Stomach (tissue), 9 donors: ENCODE data around the gene SH3PXD2A. TPM values are rescaled to one million over a fixed set of nuclear protein-coding genes. Genes with fewer than 3 reads are reported as not detected.

Experiments
- DNase-seq, 2 donors: peaks; one replicate each; pipeline versions ENCODE4 v3.0.0 to v3.0.0-alpha.2; 2013 to 2019
- H3K27ac ChIP-seq, 5 donors: fragments of 200-600 bp in 4 of 5; sonication (generic) in 4 of 5; one replicate each; pipeline ENCODE4 v1.5.1; 2013 to 2019; ENCODE audit warnings: mild to moderate bottlenecking in 1 of 5, moderate library complexity in 1 of 5
- H3K27me3 ChIP-seq, 3 donors: fragments of 200-600 bp; sonication (generic); one replicate each; pipeline ENCODE4 v1.5.1; 2017 to 2019; ENCODE audit warnings: mixed run types in 1 of 3
- H3K36me3 ChIP-seq, 4 donors: fragments of 200-600 bp; sonication (generic); 1 replicate in 3 of 4; 2 replicates in 1 of 4; pipeline ENCODE4 v1.5.1; 2016 to 2019
- H3K4me1 ChIP-seq, 4 donors: fragments of 200-600 bp; sonication (generic); one replicate each; pipeline ENCODE4 v1.5.1; 2016 to 2019
- H3K4me3 ChIP-seq, 4 donors: fragments of 200-600 bp; sonication (generic) in 3 of 4; one replicate each; pipeline ENCODE4 v1.5.1; 2016 to 2019; ENCODE audit warnings: mild to moderate bottlenecking in 1 of 4
- H3K9me3 ChIP-seq, 4 donors: fragments of 200-600 bp; sonication (generic); one replicate each; pipeline ENCODE4 v1.5.1; 2016 to 2019
- EP300 ChIP-seq: sonication (generic); formaldehyde crosslinking; IDR thresholded peaks from one replicate; pipeline ENCODE4 v1.6.1; 2017; ENCODE audit warnings: antibody characterized with exemption
- POLR2A ChIP-seq, 4 donors: fragments of 450-650 bp; IDR thresholded peaks; one replicate each; pipeline ENCODE4 v1.6.1; 2016; ENCODE audit warnings: antibody characterized with exemption in 4 of 4, control low read depth in 2 of 4, mild to moderate bottlenecking in 1 of 4, moderate library complexity in 1 of 4
- POLR2AphosphoS5 ChIP-seq, 3 donors: sonication (generic); formaldehyde crosslinking; IDR thresholded peaks; one replicate each; pipeline ENCODE4 v1.6.1; 2016; ENCODE audit warnings: antibody characterized with exemption in 3 of 3
- WGBS, 5 donors: extraction: QIAGEN DNeasy Blood & Tissue Kit in 3 of 5; methylation state at CpG; one replicate each; pipeline versions ENCODE4 v1.1.5 to v1.1.7; 2013 to 2018; 5-methylcytosine and 5-hydroxymethylcytosine counted together
- intact Hi-C: fragments of 100-400 bp; cut with DNase I; formaldehyde crosslinking; loops from one replicate; pipeline ENCODE4 v1.15.1; 2023; ENCODE audit warnings: low total_unique reads
- polyA plus RNA-seq, 3 donors: library from polyadenylated mRNA; stranded (reverse); fragments of 200-250 nt; gene quantifications; one replicate each; pipeline ENCODE4 v1.2.3, GENCODE V29; 2013
- total RNA-seq, 5 donors: library from RNA; depleted of rRNA; stranded (reverse); fragments of >200 nt; gene quantifications; one replicate each; pipeline versions ENCODE4 v1.1.0 to v1.2.3, GENCODE V29; 2014 to 2016
- TF ChIP-seq, protein P1 (sequence below), 7 experiments: fragments of 450-650 bp in 4 of 7; fragments of 200-600 bp in 3 of 7; sonication (generic) in 3 of 7; IDR thresholded peaks; one replicate each; pipeline ENCODE4 v1.5.1; 2016 to 2019; ENCODE audit warnings: antibody characterized with exemption in 7 of 7, control low read depth in 2 of 7, mild to moderate bottlenecking in 1 of 7
- donor health status: healthy with polysubstance abuse.
- donor health status: Bipolar disorder and iron deficiency.
- donor health status: healthy.

SH3PXD2A gene
- total and polyA plus RNA-seq, 8 donors = 12.8 to 51.6 (median 24.0) TPM

- Histone ChIP-seq H3K36me3 (no peaks in the 10 kb centered on the region), H3K9me3 (no peaks in the 10 kb centered on the region), H3K27ac (no peak overlapping the region), H3K27me3 (peaks cover 0 to 7% (median 0%) of the 10 kb centered on the region in 3 donors), H3K4me1 (peaks cover 25 to 57% (median 33%) of the 10 kb centered on the region in 4 donors), H3K4me3 (no peak overlapping the region)
- DNase-seq = no peak
- TF ChIP-seq, protein P1, sequence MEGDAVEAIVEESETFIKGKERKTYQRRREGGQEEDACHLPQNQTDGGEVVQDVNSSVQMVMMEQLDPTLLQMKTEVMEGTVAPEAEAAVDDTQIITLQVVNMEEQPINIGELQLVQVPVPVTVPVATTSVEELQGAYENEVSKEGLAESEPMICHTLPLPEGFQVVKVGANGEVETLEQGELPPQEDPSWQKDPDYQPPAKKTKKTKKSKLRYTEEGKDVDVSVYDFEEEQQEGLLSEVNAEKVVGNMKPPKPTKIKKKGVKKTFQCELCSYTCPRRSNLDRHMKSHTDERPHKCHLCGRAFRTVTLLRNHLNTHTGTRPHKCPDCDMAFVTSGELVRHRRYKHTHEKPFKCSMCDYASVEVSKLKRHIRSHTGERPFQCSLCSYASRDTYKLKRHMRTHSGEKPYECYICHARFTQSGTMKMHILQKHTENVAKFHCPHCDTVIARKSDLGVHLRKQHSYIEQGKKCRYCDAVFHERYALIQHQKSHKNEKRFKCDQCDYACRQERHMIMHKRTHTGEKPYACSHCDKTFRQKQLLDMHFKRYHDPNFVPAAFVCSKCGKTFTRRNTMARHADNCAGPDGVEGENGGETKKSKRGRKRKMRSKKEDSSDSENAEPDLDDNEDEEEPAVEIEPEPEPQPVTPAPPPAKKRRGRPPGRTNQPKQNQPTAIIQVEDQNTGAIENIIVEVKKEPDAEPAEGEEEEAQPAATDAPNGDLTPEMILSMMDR (IDR thresholded peaks at IDR 0.05) = no peak
- no peak for TF ChIP-seq POLR2AphosphoS5 (IDR thresholded peaks at IDR 0.05)
- intact Hi-C loops = no loop called here
- WGBS, 5 donors = 75 to 93% (median 87%) methylated on average over 5 of the region's 5 CpGs
Observed at GRCh38 chr10:103822107-103822716, 33.2 kb downstream of the SH3PXD2A start.

DNA sequence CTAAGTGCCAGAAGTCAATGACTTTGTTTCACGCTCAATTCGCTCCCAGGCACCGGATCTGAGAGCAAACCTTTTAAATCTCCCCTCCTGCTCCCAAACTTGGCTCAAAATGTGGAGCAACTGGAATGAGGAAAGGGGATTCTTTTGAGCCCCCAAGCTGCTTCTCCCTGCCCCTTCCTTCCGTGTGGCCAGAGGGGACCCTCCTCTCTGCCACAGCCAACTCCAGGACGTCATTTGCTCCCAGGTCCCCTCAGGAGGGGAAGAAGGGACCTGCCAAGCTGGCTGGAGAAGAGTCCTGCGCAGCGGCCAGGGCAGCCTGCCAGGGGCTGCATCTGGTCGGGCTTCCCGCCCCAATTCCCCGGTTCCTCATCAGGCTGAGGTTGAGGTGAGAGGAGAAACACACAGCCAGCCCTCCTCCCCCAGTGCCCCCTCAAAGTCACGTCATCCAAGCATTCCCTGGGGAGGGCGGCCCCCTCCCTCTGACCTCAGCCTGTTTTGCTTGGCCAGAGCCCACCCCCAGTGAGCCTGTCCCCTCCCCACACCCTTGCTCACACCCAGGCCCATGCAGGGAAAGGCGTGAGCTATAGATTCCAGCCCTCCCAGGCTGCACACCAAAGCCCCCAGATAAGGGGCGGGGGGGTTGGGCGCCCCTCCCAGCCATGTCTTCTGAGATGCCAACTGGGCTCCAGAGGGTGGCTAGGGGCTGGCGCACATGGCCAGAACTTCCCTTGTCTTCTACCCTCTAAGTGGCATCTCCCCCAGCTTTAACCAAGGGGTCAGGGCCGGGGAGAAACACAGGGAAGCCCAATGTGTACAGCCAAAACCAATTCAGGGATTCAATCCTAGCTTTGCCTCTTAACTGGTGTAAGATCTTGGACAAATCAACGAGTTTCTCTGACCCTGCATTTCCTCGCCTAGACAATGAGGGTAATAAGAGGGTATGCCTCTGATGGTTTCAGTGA is 35.0 kb downstream of the SH3PXD2A start:
- no peaks in the 10 kb centered on the region for H3K9me3 ChIP-seq
- H3K36me3 ChIP-seq = no peaks in the 10 kb centered on the region
- peak; percentile 61 to 88 for DNase-seq
- peaks cover 25 to 57% (median 33%) of the 10 kb centered on the region in 4 donors for H3K4me1 ChIP-seq
- intact Hi-C loops = no loop called here
- H3K27ac ChIP-seq = peak overlapping the region in 3 of 5 donors; percentile 41 to 79 (median 51)
- H3K27me3 ChIP-seq = peaks cover 0 to 7% (median 0%) of the 10 kb centered on the region in 3 donors
- TF ChIP-seq POLR2A (IDR thresholded peaks at IDR 0.05) = no peak
- TF ChIP-seq, protein P1 (IDR thresholded peaks at IDR 0.05) = no peak
- no peak for TF ChIP-seq POLR2AphosphoS5 (IDR thresholded peaks at IDR 0.05)
- no peak for TF ChIP-seq EP300
- 29 to 39% (median 34%) methylated on average over 17 to 19 of the region's 19 CpGs for WGBS, 5 donors
- H3K4me3 ChIP-seq = peak overlapping the region in 1 of 4 donors; percentile 11

DNA sequence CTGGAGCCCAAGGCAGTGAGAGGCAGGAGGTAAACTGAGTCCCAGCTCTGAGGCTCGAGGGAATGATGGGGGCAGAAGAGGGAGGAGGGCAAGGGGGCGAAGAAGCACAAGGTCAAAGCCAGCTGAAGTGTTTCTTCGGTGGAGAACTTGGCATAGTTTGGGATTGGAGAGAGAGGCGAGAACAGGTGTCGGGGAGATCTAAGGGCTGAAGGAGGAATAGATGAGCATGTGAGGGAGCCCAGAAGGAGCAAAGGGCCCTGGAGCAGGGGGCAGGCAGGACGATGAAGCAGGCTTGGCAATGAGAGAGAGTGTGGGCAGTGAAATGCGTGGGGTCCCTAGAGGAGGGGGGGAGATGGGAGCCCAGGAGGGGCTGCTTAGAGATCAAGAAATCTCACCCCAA is 35.9 kb downstream of the SH3PXD2A start:
- Histone ChIP-seq H3K9me3 (no peaks in the 10 kb centered on the region), H3K36me3 (no peaks in the 10 kb centered on the region), H3K27ac (peak overlapping the region in 1 of 5 donors; percentile 79), H3K4me3 (no peak overlapping the region), H3K4me1 (peaks cover 28 to 60% (median 33%) of the 10 kb centered on the region in 4 donors), H3K27me3 (peaks cover 0 to 7% (median 0%) of the 10 kb centered on the region in 3 donors)
- TF ChIP-seq POLR2A (IDR thresholded peaks at IDR 0.05) (no peak), EP300 (no peak), POLR2AphosphoS5 (IDR thresholded peaks at IDR 0.05) (no peak)
- TF ChIP-seq, protein P1 (IDR thresholded peaks at IDR 0.05) = no peak
- intact Hi-C loops = no loop called here
- 68 to 74% (median 73%) methylated on average over 7 of the region's 7 CpGs for WGBS, 5 donors
- DNase-seq = no peak

GRCh38 chr10:103818765-103819374 is 36.5 kb downstream of the SH3PXD2A start:
- no peak for DNase-seq
- TF ChIP-seq POLR2A (IDR thresholded peaks at IDR 0.05) (no peak), EP300 (no peak)
- Histone ChIP-seq H3K9me3 (no peaks in the 10 kb centered on the region), H3K27me3 (peaks cover 0 to 7% (median 0%) of the 10 kb centered on the region in 3 donors), H3K36me3 (no peaks in the 10 kb centered on the region), H3K4me3 (no peak overlapping the region), H3K27ac (peak overlapping the region in 3 of 5 donors; percentile 34 to 79 (median 47)), H3K4me1 (peaks cover 32 to 60% (median 36%) of the 10 kb centered on the region in 4 donors)
- WGBS, 5 donors = 28 to 52% (median 47%) methylated on average over 6 of the region's 6 CpGs
- intact Hi-C loops = no loop called here
